Neural crest cell (in vitro differentiated cells): ENCODE measurements around the gene SSRP1. TPM values are rescaled to one million over a fixed set of nuclear protein-coding genes. Genes with fewer than 3 reads are reported as not detected.
A peak's percentile ranks its signal among the peaks of the same experiment; 100 is the strongest.

ENCODE experiments used
- DNase-seq: peaks from one replicate; pipeline ENCODE4 v3.0.0; 2021; ENCODE audit warnings: low read depth, mixed read lengths, low spot score
- H3K27ac Mint-ChIP-seq: one replicate; pipeline ENCODE4 v1.8.0; 2021; ENCODE audit warnings: mild to moderate bottlenecking, mixed read lengths; ENCODE audit not compliant: unreplicated experiment
- H3K27me3 Mint-ChIP-seq: 2 replicates; pipeline ENCODE4 v1.8.0; 2021; ENCODE audit warnings: low read depth, mild to moderate bottlenecking, mixed read lengths
- H3K36me3 Mint-ChIP-seq: 2 replicates; pipeline ENCODE4 v1.8.0; 2021; ENCODE audit warnings: low read depth, mild to moderate bottlenecking, mixed read lengths
- H3K4me1 Mint-ChIP-seq: 2 replicates; pipeline ENCODE4 v1.8.0; 2021; ENCODE audit warnings: mixed read lengths
- H3K4me3 Mint-ChIP-seq: one replicate; pipeline ENCODE4 v1.8.0; 2021; ENCODE audit warnings: mild to moderate bottlenecking, mixed read lengths
- H3K9me3 Mint-ChIP-seq: 2 replicates; pipeline ENCODE4 v1.8.0; 2021; ENCODE audit warnings: mixed read lengths
- CTCF ChIP-seq: fragments of 200-600 bp; sonication (generic); conservative IDR thresholded peaks from 2 replicates; pipeline ENCODE4 v1.5.0; 2021; ENCODE audit warnings: antibody characterized with exemption, mild to moderate bottlenecking
- total RNA-seq: library from RNA; stranded (reverse); gene quantifications from 2 replicates; pipeline ENCODE4 v1.2.1, GENCODE V29; 2021

SSRP1 gene
- total RNA-seq, 1 donor from 2014 or later = 280 TPM

DNA sequence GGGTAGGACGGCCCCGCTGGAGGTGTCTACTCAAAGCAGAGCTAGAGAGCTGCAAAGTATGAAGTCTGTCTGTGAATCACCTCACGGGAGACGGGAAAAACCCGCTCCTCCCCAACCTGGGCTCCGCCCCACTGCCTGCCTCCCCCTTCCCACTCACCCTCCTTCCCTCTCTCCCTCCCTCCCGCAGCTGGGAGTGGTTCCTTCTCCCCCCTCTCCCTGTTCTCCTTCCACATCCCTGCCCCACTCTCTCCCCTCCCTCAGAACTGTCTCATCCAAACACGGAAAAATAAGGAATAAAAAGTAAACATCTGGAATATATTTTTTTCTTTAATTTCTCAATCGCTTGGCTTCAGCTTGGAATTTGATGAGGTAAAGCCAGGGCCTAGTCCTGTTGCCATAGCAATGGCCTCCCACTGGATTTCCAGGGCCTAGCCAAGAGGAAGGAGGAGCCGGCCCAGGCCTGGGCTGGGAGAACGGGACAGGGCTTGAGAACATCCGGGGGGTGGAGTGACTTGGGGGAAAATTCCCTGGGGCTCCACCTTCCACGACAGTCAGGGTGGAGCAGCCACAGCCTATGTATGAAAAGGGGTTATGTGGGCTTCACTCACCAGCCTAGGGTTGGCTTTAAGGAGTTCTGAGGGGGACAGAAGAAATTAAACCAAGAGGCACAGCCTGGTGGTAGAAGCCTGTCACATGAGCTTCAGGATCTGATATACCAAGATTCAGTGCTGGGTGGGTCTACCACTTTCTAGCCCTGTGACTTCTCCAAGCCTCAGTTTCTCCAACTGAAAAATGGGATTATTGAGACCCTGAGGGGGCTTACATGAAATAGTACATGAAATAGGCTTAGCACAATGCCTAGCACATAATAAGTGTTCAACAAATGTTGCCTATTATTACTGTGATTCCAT is 13.2 kb downstream of the SSRP1 start:
- peaks cover 66% of the 10 kb centered on the region for H3K4me1 Mint-ChIP-seq
- TF ChIP-seq CTCF = no peak
- peaks cover 22% of the 10 kb centered on the region for H3K36me3 Mint-ChIP-seq
- no peaks in the 10 kb centered on the region for H3K27me3 Mint-ChIP-seq
- peak overlapping the region; percentile 92 for H3K27ac Mint-ChIP-seq
- no peaks in the 10 kb centered on the region for H3K9me3 Mint-ChIP-seq
- H3K4me3 Mint-ChIP-seq = peak overlapping the region; percentile 97
- DNase-seq = peak; percentile 48

DNA sequence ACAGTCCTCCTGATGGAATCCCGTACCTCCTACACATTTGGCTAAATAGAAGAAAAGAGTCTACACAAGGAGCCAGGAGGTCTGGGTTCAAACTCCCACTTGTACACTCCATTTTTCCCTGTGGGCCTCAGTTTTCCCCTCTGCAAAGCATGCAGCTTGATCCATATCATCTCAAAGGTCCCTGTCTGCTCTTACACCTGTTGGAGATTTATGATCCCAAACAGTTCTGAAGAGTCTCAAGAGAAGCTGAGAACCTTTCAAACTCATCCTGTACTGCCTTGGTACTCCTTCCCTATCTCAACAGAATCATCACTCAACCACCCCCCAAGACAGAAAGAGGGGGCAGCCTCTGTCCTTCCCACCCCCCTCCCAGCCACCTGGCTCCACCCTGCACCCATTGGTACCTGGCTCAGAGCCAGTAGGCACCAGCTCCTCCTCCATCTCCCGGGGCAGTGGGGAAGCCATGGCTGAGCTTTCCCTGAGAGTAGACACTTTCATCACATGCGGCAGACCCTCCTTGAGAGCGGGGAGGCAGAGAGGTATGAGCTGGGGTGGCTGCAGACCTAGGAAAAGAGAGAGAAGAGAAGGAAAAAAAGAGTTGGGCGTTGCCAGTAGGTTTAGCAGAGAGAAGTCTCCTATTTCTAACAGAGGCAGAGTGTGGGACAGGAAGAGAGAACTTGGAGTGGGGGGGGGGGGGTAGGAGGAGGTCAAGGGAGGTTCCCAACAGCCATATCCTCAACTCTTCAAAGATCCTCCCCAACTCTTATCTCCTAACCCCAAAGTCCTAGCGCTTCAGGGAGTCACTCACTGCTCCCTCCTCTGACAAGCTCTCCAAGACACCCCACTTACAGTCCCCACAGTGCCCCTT is 14.1 kb downstream of the SSRP1 start:
- no peaks in the 10 kb centered on the region for H3K27me3 Mint-ChIP-seq
- H3K27ac Mint-ChIP-seq = peak overlapping the region; percentile 68
- peaks cover 15% of the 10 kb centered on the region for H3K36me3 Mint-ChIP-seq
- no peaks in the 10 kb centered on the region for H3K9me3 Mint-ChIP-seq
- H3K4me3 Mint-ChIP-seq = peak overlapping the region; percentile 97
- no peak for TF ChIP-seq CTCF
- peaks cover 59% of the 10 kb centered on the region for H3K4me1 Mint-ChIP-seq
- no peak for DNase-seq

- Mint-ChIP-seq H3K4me3 (peak overlapping the region; percentile 97), H3K4me1 (peaks cover 51% of the 10 kb centered on the region), H3K9me3 (no peaks in the 10 kb centered on the region), H3K27me3 (no peaks in the 10 kb centered on the region), H3K36me3 (peaks cover 11% of the 10 kb centered on the region), H3K27ac (no peak overlapping the region)
- TF ChIP-seq CTCF = no peak
- no peak for DNase-seq
Observed at GRCh38 chr11:57320719-57321387, 14.8 kb downstream of the SSRP1 start.

DNA sequence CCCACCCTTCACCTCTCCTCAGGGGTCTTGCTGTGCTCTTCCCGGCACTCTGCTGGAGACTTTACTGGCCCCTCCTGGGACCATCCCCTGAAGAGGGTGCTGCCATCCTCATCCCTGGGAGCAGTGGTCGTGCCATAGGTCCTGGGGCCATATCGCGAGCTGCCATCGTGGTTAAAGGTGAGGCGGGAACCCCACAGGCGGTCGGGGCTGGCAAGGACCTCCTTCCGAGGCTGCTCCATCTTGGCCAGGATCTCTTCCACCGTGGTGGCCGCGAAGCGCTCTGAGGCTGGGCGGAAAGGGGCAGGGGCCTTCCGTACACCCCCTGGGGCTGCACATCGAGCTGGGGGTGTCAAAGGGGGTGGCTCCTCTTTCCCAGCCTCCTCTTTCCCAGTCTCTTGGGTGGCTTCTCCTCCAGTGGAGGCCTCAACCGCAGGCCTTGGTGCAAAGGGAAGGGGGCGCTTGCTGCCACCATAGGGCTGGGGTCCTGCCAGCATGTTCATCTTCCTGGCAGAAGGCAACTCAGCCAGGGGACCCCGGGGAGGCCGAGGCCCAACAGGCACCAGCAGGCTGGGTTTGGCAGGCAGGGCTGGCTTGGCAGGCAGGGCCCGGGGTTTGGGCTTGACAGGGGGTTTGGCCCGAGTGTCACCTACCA is 15.5 kb downstream of the SSRP1 start:
- H3K27me3 Mint-ChIP-seq = no peaks in the 10 kb centered on the region
- TF ChIP-seq CTCF = no peak
- DNase-seq = no peak
- peaks cover 11% of the 10 kb centered on the region for H3K36me3 Mint-ChIP-seq
- no peak overlapping the region for H3K27ac Mint-ChIP-seq
- H3K4me1 Mint-ChIP-seq = peaks cover 45% of the 10 kb centered on the region
- H3K9me3 Mint-ChIP-seq = no peaks in the 10 kb centered on the region
- no peak overlapping the region for H3K4me3 Mint-ChIP-seq

DNA sequence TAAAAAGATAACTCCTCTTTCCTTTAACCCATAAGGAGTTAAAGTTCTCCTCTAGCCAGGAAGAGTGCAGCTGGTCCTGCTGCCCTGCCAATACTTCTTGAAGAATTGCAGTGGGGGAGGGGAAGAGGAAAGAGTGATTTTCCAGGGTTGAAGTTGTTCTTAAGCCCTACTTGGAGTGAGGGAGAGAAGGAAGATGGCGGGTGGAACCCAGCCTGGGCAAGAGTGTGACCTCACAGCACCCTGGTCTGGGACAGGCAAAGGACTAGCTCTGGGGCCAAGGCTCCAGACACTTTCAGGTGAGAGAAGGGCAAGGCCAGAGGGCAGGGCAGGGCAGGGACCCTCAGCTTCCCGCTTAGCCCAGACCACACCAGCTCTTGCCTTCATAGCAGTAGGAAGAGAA is 17.5 kb downstream of the SSRP1 start:
- Mint-ChIP-seq H3K27ac (no peak overlapping the region), H3K4me3 (peak overlapping the region; percentile 20), H3K27me3 (no peaks in the 10 kb centered on the region), H3K4me1 (peaks cover 38% of the 10 kb centered on the region), H3K36me3 (peaks cover 14% of the 10 kb centered on the region), H3K9me3 (no peaks in the 10 kb centered on the region)
- DNase-seq = no peak
- no peak for TF ChIP-seq CTCF
